RPMI7951 (cell line): ENCODE data around the gene ASB2. TPM values are rescaled to one million over a fixed set of nuclear protein-coding genes. Genes with fewer than 3 reads are reported as not detected.

Experiments used
- DNase-seq: peaks from one replicate; pipeline ENCODE4 v3.0.0-alpha.2; 2012; ENCODE audit warnings: low read depth
- total RNA-seq: library from RNA; depleted of rRNA; stranded (reverse); fragments of >200 nt; shearing (Covaris generic); gene quantifications from 2 replicates; pipeline ENCODE4 v1.2.3, GENCODE V29; 2014; rRNA removed

ASB2 gene
- 0.36 and 0.78 TPM in 2 replicates for total RNA-seq

DNA sequence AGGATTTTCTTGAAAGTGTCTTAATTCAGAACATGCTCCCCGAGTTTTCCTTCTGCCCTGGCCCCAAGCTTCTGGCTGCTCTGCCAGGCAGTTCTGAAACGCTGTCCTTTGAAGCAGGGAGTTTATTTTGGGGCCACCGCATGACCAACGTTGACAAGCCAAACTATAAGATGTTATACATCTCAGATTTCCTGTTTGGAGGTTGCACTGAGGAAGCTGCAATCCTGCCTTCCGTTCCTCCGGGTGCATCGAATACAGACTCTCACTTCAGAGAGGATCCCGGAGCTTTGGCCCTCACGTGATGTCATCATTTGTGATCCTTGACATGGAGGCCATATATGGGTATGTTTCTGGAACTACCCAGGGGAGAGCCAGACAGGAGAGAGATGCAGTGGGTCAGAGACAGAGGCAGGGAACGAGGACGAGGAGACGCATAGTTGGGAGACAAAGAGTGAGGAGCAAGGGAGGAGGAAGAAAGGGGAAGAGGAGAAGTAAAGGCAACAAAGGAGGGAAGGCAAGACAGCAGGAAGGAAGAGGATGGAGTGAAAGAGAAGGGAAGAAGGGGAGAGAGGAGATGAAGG lies at the start of gene ASB2:
Gene ASB2 (minus strand): TSS at position 94 of the 581 bp plus-strand sequence. CDS start 12,031 bp downstream, outside the sequence.
- peak; percentile 54 for DNase-seq

GRCh38 chr14:94025720-94026119 lies 49.4 kb upstream of the ASB2 start:
- no peak for DNase-seq

- no peak for DNase-seq
Observed at GRCh38 chr14:94024549-94024948, 48.2 kb upstream of the ASB2 start.

GRCh38 chr14:94022532-94023411 lies 46.4 kb upstream of the ASB2 start:
- no peak for DNase-seq

DNA sequence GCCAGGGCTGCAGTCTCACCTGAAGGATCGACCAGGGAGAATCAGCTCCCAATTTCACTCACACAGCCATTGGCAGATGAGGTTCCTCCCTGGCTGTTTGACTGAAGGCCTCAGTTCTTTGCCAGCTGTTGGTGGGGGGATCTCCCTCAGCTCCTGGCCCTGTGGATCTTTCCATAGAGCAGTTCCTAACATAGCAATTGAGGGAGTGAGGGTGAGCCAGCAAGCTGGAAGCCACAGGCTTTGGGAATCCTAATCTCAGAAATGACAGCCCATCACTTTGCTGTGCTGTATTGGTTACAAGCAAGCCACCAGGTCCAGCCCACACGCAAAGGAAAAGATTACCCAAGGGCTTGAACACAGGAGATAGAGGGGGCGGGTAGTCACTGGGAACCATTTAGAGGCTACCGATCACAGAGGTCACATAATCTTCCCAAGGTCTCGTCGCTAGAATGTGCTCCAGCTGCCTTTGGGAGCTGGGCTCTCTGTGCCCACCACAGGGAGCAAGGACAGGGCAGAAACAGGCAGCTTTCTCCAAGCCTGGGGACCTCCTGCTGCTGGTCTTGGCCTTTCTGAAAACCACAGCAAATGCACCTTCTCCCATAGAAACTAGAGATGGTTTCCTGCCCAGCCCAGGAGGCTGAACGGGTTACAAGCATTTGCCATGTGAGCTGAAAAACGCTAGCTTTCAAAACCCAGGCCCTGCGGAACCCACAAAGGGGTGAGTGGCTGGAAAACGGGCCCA lies 45.2 kb upstream of the ASB2 start:
- DNase-seq, result no peak

- DNase-seq, result peak; percentile 25
Observed at GRCh38 chr14:94021001-94021400, 44.6 kb upstream of the ASB2 start.

DNA sequence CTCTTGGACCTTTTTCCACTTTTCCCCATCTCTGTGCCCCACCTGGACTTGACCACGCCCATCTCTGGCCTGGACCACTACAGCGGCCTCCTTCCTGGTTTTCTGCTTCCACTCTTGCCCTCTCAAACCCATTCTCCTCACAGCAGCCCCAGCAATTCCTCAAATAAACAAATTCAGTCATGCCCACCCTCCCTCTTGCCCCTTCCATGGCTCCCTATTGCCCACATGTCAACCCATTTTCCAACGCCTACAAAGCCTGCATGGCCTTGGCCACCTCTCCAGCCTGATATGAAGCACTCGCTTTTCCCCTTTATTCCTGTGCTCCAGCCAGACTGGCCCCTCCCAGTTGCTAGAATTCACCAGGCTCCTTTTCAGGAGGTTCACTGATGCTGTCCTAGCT lies 43.9 kb upstream of the ASB2 start:
- DNase-seq, result no peak

GRCh38 chr14:94019329-94019728 lies 43.0 kb upstream of the ASB2 start:
- no peak for DNase-seq

DNA sequence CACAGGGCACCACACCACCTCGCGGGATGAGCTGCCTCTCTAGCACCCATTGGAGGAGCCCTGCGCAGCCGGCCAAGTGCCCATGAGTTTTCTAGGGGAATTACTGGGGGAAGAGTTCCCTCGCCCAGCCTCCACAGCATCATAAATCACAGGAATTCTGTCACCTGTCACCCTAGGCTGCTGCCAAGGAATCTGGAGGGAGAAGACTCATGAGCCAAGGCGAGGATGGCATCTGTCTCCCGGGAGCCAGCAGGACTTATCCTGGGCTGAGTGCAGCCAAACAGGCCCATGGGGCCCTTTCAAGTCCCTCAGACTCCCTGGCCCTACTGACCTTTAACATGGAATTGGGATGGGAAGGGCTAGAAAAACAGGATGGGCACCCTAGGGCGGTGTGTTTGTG lies 41.9 kb upstream of the ASB2 start:
- no peak for DNase-seq

DNA sequence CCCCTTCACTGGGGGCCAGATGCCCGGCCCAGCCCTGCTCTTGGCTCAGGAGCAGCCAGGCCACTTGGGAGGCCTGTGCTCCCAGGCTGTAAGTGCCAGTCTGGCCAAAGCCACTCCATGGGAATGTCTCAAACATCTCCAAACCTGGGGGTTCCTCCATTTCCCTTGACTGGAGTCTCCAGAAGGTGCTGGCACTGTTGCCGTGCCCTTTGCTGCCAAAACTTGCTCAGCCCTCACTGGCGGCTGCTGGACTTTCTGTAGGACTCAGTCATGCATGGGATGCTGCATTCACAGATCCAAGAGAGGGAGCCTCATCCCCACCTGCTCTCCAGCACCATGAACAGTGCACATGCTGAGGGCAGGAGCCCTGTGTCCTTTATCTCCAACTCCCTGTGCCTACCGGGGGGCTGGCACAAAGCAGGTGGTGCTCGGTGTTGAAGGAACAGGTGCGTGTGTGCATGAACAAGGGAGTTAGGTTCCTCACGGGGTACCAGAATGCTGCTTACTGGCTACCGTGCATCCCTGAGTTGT lies 40.1 kb upstream of the ASB2 start:
- DNase-seq, result no peak

GRCh38 chr14:94015223-94015622 lies 38.9 kb upstream of the ASB2 start:
- DNase-seq, result no peak

GRCh38 chr14:94014382-94014781 lies 38.0 kb upstream of the ASB2 start:
- DNase-seq, result no peak

DNA sequence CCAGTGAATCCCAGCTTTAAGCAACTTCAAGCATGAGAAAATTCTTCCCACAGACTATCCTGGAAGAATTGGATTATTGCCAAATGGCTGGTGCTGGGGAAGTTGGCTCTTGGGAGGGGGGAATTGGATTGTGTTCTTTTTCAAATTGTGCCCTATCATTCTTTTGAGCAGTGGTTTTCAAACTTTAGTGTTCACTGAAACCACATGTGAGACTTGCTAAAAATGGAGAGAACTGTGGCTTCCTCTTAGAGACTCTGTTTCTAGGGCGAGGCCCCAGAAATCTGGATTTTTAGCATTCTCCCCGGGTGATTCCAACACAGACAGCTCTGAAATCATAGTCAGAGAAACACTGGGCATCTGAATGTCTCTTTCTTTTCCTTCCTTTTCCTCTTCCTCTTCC lies 35.4 kb upstream of the ASB2 start:
- peak; percentile 12 for DNase-seq

GRCh38 chr14:94010625-94011024 lies 34.3 kb upstream of the ASB2 start:
- DNase-seq, result no peak

GRCh38 chr14:94009767-94010166 lies 33.4 kb upstream of the ASB2 start:
- DNase-seq, result peak; percentile 69

DNA sequence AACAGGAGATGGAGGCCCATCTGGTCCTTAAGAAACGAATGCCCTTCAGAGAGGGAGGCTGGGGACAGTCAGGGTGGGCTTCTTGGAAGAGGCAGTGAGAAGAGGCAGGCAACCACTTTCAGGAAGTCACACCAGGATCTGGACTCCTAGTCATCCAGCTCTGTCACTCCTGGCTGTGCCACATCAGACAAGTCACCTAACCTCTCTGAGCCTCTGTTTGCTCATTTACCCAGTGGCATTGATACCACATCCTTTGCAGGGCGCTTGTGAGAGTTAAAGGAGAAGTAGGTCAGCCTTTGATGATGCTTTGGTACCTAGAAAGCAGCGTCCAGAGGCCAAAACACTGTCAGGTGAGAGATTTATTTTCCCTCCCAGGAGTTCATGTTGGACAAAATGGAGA lies 31.9 kb upstream of the ASB2 start:
- no peak for DNase-seq

DNA sequence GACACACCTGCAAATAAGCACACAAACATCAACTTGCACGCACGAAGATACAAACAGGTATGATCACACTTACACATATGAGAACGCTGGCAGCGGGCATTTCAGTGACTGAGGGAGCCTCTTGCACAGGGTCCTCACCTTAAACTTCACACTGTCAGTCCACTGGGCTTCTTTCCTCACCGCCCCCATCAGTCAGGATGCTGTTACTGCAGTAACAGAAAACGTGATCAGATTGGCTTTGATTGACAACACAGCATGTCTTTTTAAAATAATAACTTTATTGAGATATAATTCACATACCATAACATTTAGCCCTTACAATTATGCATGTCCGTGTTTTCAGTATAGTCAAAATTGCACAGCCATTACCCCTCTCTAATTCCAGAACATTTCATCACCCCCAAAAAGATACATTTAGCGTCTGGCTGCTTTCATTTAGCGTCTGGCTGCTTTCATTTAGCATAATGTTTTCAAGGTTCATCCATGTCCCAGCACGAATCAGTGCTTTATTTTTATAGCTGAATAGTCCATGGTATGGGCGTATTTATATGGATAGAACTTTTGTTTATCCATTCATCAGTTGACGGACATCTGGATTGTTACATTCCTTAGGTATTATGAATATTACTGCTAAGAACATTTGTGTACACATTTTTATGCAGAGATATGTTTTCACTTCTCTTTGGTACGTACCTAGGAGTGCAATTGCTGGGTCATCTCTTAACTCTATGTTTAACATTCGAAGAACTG lies 29.1 kb upstream of the ASB2 start:
- no peak for DNase-seq

DNA sequence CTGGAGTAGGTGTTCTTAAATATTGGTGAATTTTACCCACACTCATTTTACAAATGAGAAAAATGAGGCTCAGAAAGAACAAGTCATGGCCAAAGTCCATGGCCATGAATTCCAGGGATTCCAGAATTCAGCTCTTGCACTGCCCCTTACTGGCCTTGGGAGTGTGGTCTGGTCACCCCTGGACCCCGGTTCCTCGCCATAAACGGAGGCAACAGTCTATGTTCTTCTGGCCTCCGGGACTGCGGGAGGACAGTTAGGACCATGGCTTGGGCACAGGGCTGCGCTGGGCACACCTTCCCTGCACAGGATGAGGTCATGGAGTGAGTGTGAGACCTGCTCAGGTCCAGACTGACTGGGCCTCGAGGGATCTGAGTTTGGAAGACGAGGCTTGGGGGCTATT lies 27.6 kb upstream of the ASB2 start:
- DNase-seq, result no peak

DNA sequence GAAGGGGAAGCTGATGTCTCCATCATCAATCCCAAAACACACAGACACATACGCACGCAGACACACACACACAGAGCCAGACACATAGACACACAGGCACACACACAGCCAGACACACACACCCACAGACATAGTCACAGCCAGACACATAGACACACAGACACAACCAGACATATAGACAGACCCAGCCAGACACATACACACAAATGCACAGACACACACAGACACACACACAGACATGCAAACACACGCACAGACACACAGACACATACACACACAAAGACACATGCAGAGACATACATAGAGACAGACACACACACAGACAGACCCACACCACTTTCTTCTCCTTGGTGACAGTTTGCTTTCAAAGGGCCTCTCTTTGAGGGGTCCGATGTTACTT lies 27.0 kb upstream of the ASB2 start:
- no peak for DNase-seq

- DNase-seq, result peak; percentile 58
Observed at GRCh38 chr14:94001501-94002396, 25.4 kb upstream of the ASB2 start.

DNA sequence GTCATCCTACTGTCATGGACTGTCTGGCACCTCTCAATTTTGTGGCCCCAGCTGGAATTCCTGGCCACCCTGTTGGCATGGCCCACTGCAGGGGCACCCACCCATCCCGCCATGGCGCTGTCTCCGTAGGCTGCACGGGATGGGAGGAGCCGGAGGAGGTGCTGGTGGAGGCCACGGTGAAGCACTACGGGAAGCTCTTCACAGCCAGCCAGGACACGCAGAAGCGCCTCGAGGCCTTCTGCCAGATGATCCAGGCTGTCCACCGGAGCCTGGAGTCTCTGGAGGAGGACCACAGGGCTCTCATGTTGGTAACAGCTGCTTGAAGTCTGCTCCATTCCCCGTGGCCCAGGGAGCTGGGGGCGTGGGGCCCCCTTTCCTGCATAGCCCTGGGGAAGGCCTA lies 24.6 kb upstream of the ASB2 start:
- DNase-seq, result peak; percentile 32
